CD8-positive, alpha-beta memory T cell (primary cell): ENCODE data around the gene SOX10. TPM values are rescaled to one million over a fixed set of nuclear protein-coding genes. Genes with fewer than 3 reads are reported as not detected.

Source experiments
- CTCF ChIA-PET: fragments of 350-600 bp; sonication (Branson Sonifier 250); formaldehyde crosslinking; loops from one replicate; lab custom pipeline; 2021; ENCODE audit warnings: antibody characterized with exemption; lab: Charles Lee
- POLR2A ChIA-PET: fragments of 350-600 bp; sonication (Branson Sonifier 250); formaldehyde crosslinking; loops from one replicate; lab custom pipeline; 2021; ENCODE audit warnings: antibody characterized with exemption; lab: Charles Lee
- DNase-seq, 5 donors: peaks; one replicate each; pipeline versions ENCODE4 v3.0.0 to v3.0.0-alpha.2; 2020 to 2022; ENCODE audit warnings: mixed read lengths in 1 of 5
- H3K27ac ChIP-seq: one replicate; pipeline ENCODE4 v1.7.0; 2013; ENCODE audit warnings: low read depth, mild to moderate bottlenecking, low read length, moderate library complexity
- H3K27me3 ChIP-seq: 2 replicates; pipeline ENCODE4 v1.7.0; 2013; ENCODE audit warnings: low read length, mild to moderate bottlenecking; ENCODE audit not compliant: insufficient read depth, poor library complexity, severe bottlenecking
- H3K36me3 ChIP-seq: 2 replicates; pipeline ENCODE4 v1.7.0; 2013; ENCODE audit warnings: mild to moderate bottlenecking, low read length, moderate library complexity; ENCODE audit not compliant: insufficient read depth
- H3K4me1 ChIP-seq: 2 replicates; pipeline ENCODE4 v1.7.0; 2013; ENCODE audit warnings: mild to moderate bottlenecking, low read length, moderate library complexity; ENCODE audit not compliant: insufficient read depth
- H3K4me3 ChIP-seq: 2 replicates; pipeline ENCODE4 v1.7.0; 2013; ENCODE audit warnings: mild to moderate bottlenecking, low read length
- H3K9me3 ChIP-seq: 2 replicates; pipeline ENCODE4 v1.7.0; 2013; ENCODE audit warnings: mild to moderate bottlenecking, low read length
- H3K27ac Mint-ChIP-seq, 8 donors: one replicate each; pipeline ENCODE4 v1.8.0; 2020 to 2021; ENCODE audit warnings: mixed read lengths in 8 of 8, mild to moderate bottlenecking in 6 of 8, inconsistent platforms in 3 of 8, moderate library complexity in 3 of 8
- H3K27me3 Mint-ChIP-seq, 2 donors: one replicate each; pipeline ENCODE4 v1.8.0; 2020 to 2021; ENCODE audit warnings: mixed read lengths in 2 of 2, mild to moderate bottlenecking in 1 of 2, moderate library complexity in 1 of 2
- H3K36me3 Mint-ChIP-seq, 3 donors: one replicate each; pipeline ENCODE4 v1.8.0; 2020 to 2021; ENCODE audit warnings: mixed read lengths in 3 of 3, inconsistent platforms in 1 of 3, mild to moderate bottlenecking in 1 of 3
- H3K4me1 Mint-ChIP-seq, 3 donors: one replicate each; pipeline ENCODE4 v1.8.0; 2020 to 2021; ENCODE audit warnings: mixed read lengths in 3 of 3, inconsistent platforms in 1 of 3, mild to moderate bottlenecking in 1 of 3
- H3K4me3 Mint-ChIP-seq, 7 donors: one replicate each; pipeline ENCODE4 v1.8.0; 2020 to 2021; ENCODE audit warnings: mixed read lengths in 7 of 7, mild to moderate bottlenecking in 6 of 7, moderate library complexity in 4 of 7, inconsistent platforms in 2 of 7
- H3K9me3 Mint-ChIP-seq, 5 donors: one replicate each; pipeline ENCODE4 v1.8.0; 2020 to 2022; ENCODE audit warnings: mixed read lengths in 5 of 5, mild to moderate bottlenecking in 3 of 5, moderate library complexity in 2 of 5, inconsistent platforms in 1 of 5
- polyA plus RNA-seq: library from polyadenylated mRNA; unstranded; fragments of 300-500 nt; fragmentation: Illumina TruSeq; gene quantifications from one replicate; pipeline ENCODE4 v1.2.3, GENCODE V29; 2021
- total RNA-seq, 2 experiments: library from RNA; stranded (reverse); gene quantifications; one replicate each; pipeline ENCODE4 v1.2.3, GENCODE V29; 2021

Gene SOX10
- total and polyA plus RNA-seq, 3 experiments from 2014 or later, result not detected

DNA sequence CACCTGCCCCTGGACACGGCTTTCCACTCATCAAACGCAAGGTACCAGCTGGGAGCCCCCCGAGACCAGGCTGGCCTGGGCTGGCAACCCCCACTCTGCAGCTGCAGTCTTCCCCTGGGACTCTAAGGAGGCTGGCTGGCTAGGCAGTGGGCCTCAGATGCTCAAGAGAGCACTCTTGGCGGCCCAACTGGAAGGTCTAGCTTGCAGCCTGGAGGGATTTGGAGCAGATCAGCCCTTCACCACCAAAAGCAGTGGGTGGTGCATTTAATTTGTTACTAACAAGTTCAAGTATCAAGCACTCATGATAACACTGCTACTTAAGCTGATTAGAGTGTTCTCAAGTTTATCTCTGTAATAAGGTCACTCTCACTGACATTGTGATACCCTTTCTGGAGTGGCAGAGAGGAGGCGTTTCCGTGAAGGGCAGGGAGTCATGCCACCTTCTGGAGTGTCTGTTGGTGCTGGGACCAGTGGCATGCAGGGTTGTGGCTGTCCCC is 52.4 kb downstream of the SOX10 start:
- H3K9me3 Mint-ChIP-seq, result no peaks in the 10 kb centered on the region
- CTCF ChIA-PET, result interaction anchor here (0.8 to 2.0 kb wide), 6 partner anchors 22 to 114 kb away, joined by 4 to 12 read pairs (median 4); partner anchors contain the start of genes C22orf23, MICALL1 and POLR2F
- no peaks in the 10 kb centered on the region for H3K36me3 ChIP-seq
- peaks cover 7% of the 10 kb centered on the region for H3K4me1 ChIP-seq
- H3K27me3 Mint-ChIP-seq, result peaks cover 0 to 2% of the 10 kb centered on the region in 2 donors
- no peaks in the 10 kb centered on the region for H3K9me3 ChIP-seq
- no peak overlapping the region for H3K27ac ChIP-seq
- H3K27ac Mint-ChIP-seq, result peak overlapping the region in 2 of 8 donors; percentile 29 to 90
- peaks cover 8 to 17% (median 10%) of the 10 kb centered on the region in 3 donors for H3K4me1 Mint-ChIP-seq
- POLR2A ChIA-PET, result no interaction called here
- no peak overlapping the region for H3K4me3 Mint-ChIP-seq
- peaks cover 0 to 55% (median 4%) of the 10 kb centered on the region in 3 donors for H3K36me3 Mint-ChIP-seq
- no peaks in the 10 kb centered on the region for H3K27me3 ChIP-seq
- H3K4me3 ChIP-seq, result no peak overlapping the region
- no peak for DNase-seq

GRCh38 chr22:37930952-37931440 is 53.4 kb downstream of the SOX10 start:
- CTCF ChIA-PET, result interaction anchor here (0.7 to 2.0 kb wide), 5 partner anchors 25 to 113 kb away, joined by 3 to 12 read pairs (median 4); partner anchors contain the start of gene MICALL1
- H3K27ac Mint-ChIP-seq, result peak overlapping the region in 3 of 8 donors; percentile 38 to 86 (median 51)
- Histone ChIP-seq H3K4me3 (no peak overlapping the region), H3K27ac (no peak overlapping the region), H3K9me3 (no peaks in the 10 kb centered on the region), H3K4me1 (peaks cover 7% of the 10 kb centered on the region), H3K27me3 (no peaks in the 10 kb centered on the region), H3K36me3 (peaks cover 9% of the 10 kb centered on the region)
- peak overlapping the region in 1 of 7 donors; percentile 73 for H3K4me3 Mint-ChIP-seq
- H3K27me3 Mint-ChIP-seq, result peaks cover 0 to 2% of the 10 kb centered on the region in 2 donors
- POLR2A ChIA-PET, result no interaction called here
- DNase-seq, result no peak
- H3K4me1 Mint-ChIP-seq, result peaks cover 8 to 17% (median 10%) of the 10 kb centered on the region in 3 donors
- H3K9me3 Mint-ChIP-seq, result no peaks in the 10 kb centered on the region
- H3K36me3 Mint-ChIP-seq, result peaks cover 0 to 62% (median 4%) of the 10 kb centered on the region in 3 donors

DNA sequence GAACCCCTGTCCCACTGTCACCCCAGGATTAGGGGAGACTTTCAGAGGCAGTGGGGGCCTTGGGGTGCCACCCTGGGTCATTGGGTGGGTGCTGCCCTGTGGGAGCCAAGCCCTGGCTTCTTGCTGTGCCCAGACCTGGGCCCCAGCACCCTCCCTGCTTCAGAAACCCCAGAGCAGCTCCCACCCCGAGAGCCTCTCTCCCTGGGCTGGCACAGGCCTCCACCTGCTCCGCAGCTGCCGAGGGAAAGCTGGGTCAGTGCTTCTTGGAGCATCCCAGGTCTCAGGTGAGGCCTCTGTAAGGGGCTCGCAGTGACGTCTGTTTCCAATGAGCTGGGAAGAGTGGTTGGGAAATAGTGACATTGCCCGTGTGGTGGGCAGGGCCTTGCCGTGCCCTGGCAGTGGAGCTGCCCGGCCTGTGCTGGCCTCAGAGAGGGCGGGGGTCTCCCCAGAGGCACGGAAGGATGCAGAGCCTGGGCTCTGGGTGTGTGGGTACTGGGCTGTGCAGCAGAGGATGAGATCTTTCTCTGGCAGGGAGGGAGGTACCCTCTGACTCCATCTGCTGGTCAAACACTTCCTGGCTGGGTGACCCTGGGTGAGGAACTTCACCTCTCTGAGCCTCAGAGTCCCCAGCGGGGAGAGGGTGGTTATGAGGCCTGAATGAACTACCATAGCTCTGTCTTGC is 53.9 kb downstream of the SOX10 start:
- H3K27me3 ChIP-seq, result no peaks in the 10 kb centered on the region
- no peak overlapping the region for H3K27ac ChIP-seq
- peaks cover 7% of the 10 kb centered on the region for H3K4me1 ChIP-seq
- Mint-ChIP-seq H3K27ac (peak overlapping the region in 2 of 8 donors; percentile 33 to 35), H3K36me3 (peaks cover 0 to 66% (median 4%) of the 10 kb centered on the region in 3 donors), H3K27me3 (peaks cover 0 to 2% of the 10 kb centered on the region in 2 donors), H3K4me1 (peaks cover 8 to 17% (median 10%) of the 10 kb centered on the region in 3 donors), H3K9me3 (no peaks in the 10 kb centered on the region), H3K4me3 (no peak overlapping the region)
- ChIA-PET POLR2A (no interaction called here), CTCF (interaction anchor here (0.7 to 2.0 kb wide), 5 partner anchors 24 to 113 kb away, joined by 3 to 12 read pairs (median 4); partner anchors contain the start of gene MICALL1)
- H3K9me3 ChIP-seq, result no peaks in the 10 kb centered on the region
- H3K36me3 ChIP-seq, result peaks cover 11% of the 10 kb centered on the region
- H3K4me3 ChIP-seq, result no peak overlapping the region
- DNase-seq, result no peak

- peak overlapping the region in 3 of 8 donors; percentile 11 to 78 (median 46) for H3K27ac Mint-ChIP-seq
- peaks cover 8 to 17% (median 10%) of the 10 kb centered on the region in 3 donors for H3K4me1 Mint-ChIP-seq
- H3K9me3 Mint-ChIP-seq, result no peaks in the 10 kb centered on the region
- peaks cover 7% of the 10 kb centered on the region for H3K4me1 ChIP-seq
- ChIA-PET POLR2A (no interaction called here), CTCF (no interaction called here)
- H3K4me3 ChIP-seq, result no peak overlapping the region
- DNase-seq, result no peak
- peaks cover 0 to 72% (median 4%) of the 10 kb centered on the region in 3 donors for H3K36me3 Mint-ChIP-seq
- no peak overlapping the region for H3K4me3 Mint-ChIP-seq
- H3K27me3 Mint-ChIP-seq, result peaks cover 0 to 2% of the 10 kb centered on the region in 2 donors
- H3K9me3 ChIP-seq, result no peaks in the 10 kb centered on the region
- peaks cover 15% of the 10 kb centered on the region for H3K36me3 ChIP-seq
- no peaks in the 10 kb centered on the region for H3K27me3 ChIP-seq
- no peak overlapping the region for H3K27ac ChIP-seq
These were observed 55.0 kb downstream of the SOX10 start for GRCh38 chr22:37929390-37929789.

DNA sequence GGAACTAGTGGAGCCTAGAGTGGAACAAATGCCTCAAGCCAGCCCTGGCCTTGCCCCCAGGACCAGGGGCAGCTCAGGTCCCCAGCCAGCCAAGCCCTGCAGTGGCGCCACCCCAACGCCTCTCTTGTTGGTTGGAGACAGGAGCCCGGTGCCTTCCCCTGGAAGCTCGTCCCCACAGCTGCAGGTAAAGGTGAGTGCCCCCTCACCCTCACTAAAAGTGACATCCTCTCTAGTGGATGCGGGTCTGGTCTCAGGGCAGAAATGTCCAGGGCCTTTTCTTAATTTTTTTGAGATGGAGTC is 56.8 kb downstream of the SOX10 start:
- Mint-ChIP-seq H3K27me3 (no peaks in the 10 kb centered on the region), H3K4me1 (peaks cover 0 to 3% (median 0%) of the 10 kb centered on the region in 3 donors), H3K36me3 (peaks cover 0 to 70% (median 4%) of the 10 kb centered on the region in 3 donors), H3K27ac (no peak overlapping the region), H3K4me3 (no peak overlapping the region), H3K9me3 (no peaks in the 10 kb centered on the region)
- Histone ChIP-seq H3K4me1 (no peaks in the 10 kb centered on the region), H3K27me3 (no peaks in the 10 kb centered on the region), H3K36me3 (peaks cover 15% of the 10 kb centered on the region), H3K9me3 (no peaks in the 10 kb centered on the region), H3K27ac (no peak overlapping the region), H3K4me3 (no peak overlapping the region)
- POLR2A ChIA-PET, result no interaction called here
- CTCF ChIA-PET, result interaction anchor here (0.6 to 0.9 kb wide), 2 partner anchors 18 to 69 kb away, joined by 3 read pairs; no protein-coding TSS in a partner anchor
- DNase-seq, result no peak

DNA sequence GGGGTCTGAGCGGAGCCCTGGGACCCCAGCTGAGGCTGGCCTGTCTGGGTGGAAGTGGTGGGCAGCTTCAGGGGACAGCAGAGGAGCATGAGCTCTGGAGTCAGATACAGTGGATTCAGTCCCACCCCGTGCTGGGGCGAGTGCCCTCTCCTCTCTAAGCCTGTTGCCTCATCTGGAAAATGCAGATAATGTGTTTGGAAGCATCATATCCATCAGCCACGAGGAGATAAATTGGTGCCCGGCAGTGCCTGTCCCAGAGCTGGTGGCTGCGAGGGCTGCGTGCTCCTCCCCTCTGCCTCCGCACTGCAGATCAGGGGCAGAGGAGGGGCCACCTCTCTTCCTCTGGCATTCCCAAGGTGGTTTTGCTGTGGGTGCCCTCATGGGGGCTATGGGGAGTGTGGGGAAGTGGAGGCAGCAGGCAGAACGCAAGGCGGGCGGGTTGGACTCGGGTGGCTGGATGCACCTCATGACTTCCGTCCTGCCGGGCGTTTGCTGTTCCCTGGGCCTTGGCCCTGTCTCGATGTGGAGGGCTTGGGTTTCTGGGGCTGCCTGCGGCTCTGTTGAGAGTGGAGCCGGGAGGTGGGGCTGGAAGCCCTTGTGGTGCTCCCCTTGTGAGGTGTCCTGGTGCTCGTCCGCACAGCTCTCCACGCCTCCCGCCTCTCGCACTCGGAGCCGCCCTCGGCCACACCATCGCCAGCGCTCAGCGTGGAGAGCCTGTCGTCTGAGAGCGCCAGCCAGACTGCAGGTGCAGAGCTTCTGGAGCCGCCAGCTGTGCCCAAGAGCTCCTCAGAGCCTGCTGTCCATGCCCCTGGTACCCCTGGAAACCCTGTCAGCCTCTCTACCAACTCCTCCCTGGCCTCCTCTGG is 57.4 kb downstream of the SOX10 start:
- Mint-ChIP-seq H3K4me3 (no peak overlapping the region), H3K27ac (no peak overlapping the region), H3K27me3 (no peaks in the 10 kb centered on the region), H3K9me3 (no peaks in the 10 kb centered on the region), H3K36me3 (peaks cover 0 to 65% (median 4%) of the 10 kb centered on the region in 3 donors), H3K4me1 (peaks cover 0 to 3% (median 0%) of the 10 kb centered on the region in 3 donors)
- Histone ChIP-seq H3K9me3 (no peaks in the 10 kb centered on the region), H3K4me3 (no peak overlapping the region), H3K27ac (no peak overlapping the region), H3K4me1 (no peaks in the 10 kb centered on the region), H3K27me3 (no peaks in the 10 kb centered on the region), H3K36me3 (peaks cover 15% of the 10 kb centered on the region)
- POLR2A ChIA-PET, result no interaction called here
- no peak for DNase-seq
- CTCF ChIA-PET, result interaction anchor here (0.6 to 0.9 kb wide), 2 partner anchors 18 to 68 kb away, joined by 3 read pairs; no protein-coding TSS in a partner anchor

DNA sequence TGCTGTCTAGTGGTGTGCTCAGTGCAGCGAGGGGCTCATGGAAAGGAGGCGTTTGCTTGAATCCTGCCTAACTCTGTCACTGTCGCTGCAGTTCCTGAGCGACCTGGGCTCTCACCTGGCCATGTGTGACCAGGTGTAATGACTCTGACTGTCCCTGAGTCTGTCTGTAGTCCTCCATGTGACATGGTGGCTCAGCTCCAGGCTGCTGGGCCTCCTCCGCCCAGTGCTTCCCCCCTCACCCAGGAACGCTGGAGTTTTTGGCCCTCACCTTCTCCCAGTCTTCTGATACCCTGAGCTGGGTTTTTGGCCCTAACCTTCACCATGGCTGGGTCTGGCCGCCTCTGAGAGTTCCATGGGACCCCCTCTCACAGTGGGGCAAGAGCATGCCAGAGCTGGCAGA is 58.0 kb downstream of the SOX10 start:
- H3K27ac Mint-ChIP-seq, result no peak overlapping the region

More for the DNA sequence above, 58.0 kb downstream of the SOX10 start:
- Histone ChIP-seq H3K4me3 (no peak overlapping the region), H3K36me3 (peaks cover 15% of the 10 kb centered on the region), H3K4me1 (no peaks in the 10 kb centered on the region), H3K9me3 (no peaks in the 10 kb centered on the region), H3K27me3 (no peaks in the 10 kb centered on the region), H3K27ac (no peak overlapping the region)
- no peaks in the 10 kb centered on the region for H3K9me3 Mint-ChIP-seq
- peaks cover 0 to 63% (median 5%) of the 10 kb centered on the region in 3 donors for H3K36me3 Mint-ChIP-seq
- H3K4me1 Mint-ChIP-seq, result peaks cover 0 to 3% (median 0%) of the 10 kb centered on the region in 3 donors
- H3K4me3 Mint-ChIP-seq, result no peak overlapping the region
- H3K27me3 Mint-ChIP-seq, result no peaks in the 10 kb centered on the region
- POLR2A ChIA-PET, result no interaction called here
- CTCF ChIA-PET, result no interaction called here
- DNase-seq, result no peak
